ENCODE data around the gene SMAD3. TPM values are rescaled to one million over a fixed set of nuclear protein-coding genes. Genes with fewer than 3 reads are reported as not detected.

Gene SMAD3
- total RNA-seq, 1 donor, result 67.8 TPM

- TF ChIP-seq CTCF (IDR thresholded peaks at IDR 0.05; ENCODE audit: insufficient read depth, low read depth, low read length), result no peak
- no peak overlapping the region for H3K4me3 ChIP-seq (ENCODE audit: low read depth, low read length)
- DNase-seq (ENCODE audit: low read depth), result no peak
Observed at GRCh38 chr15:67093504-67093862, 28.1 kb downstream of the SMAD3 start.

GRCh38 chr15:67094001-67094826 lies 28.8 kb downstream of the SMAD3 start:
- TF ChIP-seq CTCF (IDR thresholded peaks at IDR 0.05; ENCODE audit: insufficient read depth, low read depth, low read length), result no peak
- DNase-seq (ENCODE audit: low read depth), result no peak
- no peak overlapping the region for H3K4me3 ChIP-seq (ENCODE audit: low read depth, low read length)

GRCh38 chr15:67095912-67096311 lies 30.5 kb downstream of the SMAD3 start:
- DNase-seq (ENCODE audit: low read depth), result no peak
- no peak for TF ChIP-seq CTCF (IDR thresholded peaks at IDR 0.05; ENCODE audit: insufficient read depth, low read depth, low read length)
- H3K4me3 ChIP-seq (ENCODE audit: low read depth, low read length), result no peak overlapping the region

GRCh38 chr15:67096546-67097294 lies 31.3 kb downstream of the SMAD3 start:
- TF ChIP-seq CTCF (IDR thresholded peaks at IDR 0.05; ENCODE audit: insufficient read depth, low read depth, low read length), result no peak
- no peak for DNase-seq (ENCODE audit: low read depth)
- no peak overlapping the region for H3K4me3 ChIP-seq (ENCODE audit: low read depth, low read length)

- DNase-seq (ENCODE audit: low read depth), result no peak
- TF ChIP-seq CTCF (IDR thresholded peaks at IDR 0.05; ENCODE audit: insufficient read depth, low read depth, low read length), result no peak
- no peak overlapping the region for H3K4me3 ChIP-seq (ENCODE audit: low read depth, low read length)
Observed at GRCh38 chr15:67097424-67097823, 32.0 kb downstream of the SMAD3 start.

GRCh38 chr15:67097930-67098740 lies 32.7 kb downstream of the SMAD3 start:
- TF ChIP-seq CTCF (IDR thresholded peaks at IDR 0.05; ENCODE audit: insufficient read depth, low read depth, low read length), result no peak
- peak; percentile 90 for DNase-seq (ENCODE audit: low read depth)

More at GRCh38 chr15:67097930-67098740, 32.7 kb downstream of the SMAD3 start:
- H3K4me3 ChIP-seq (ENCODE audit: low read depth, low read length), result peak overlapping the region; percentile 43
